SK-N-SH (cell line): ENCODE measurements around the gene TOM1L1. TPM values are rescaled to one million over a fixed set of nuclear protein-coding genes. Genes with fewer than 3 reads are reported as not detected.

ENCODE experiments used
- CTCF ChIA-PET: fragments of 300-600, 350-600 bp; formaldehyde crosslinking; extraction: SDS; loops from one replicate; lab custom pipeline; 2021; lab: Yijun Ruan, JAX
- POLR2A ChIA-PET: fragments of 350-600 bp; sonication (Branson Sonifier 250); formaldehyde crosslinking; extraction: SDS; loops from one replicate; lab custom pipeline; 2020; ENCODE audit warnings: antibody characterized with exemption, inconsistent platforms; lab: Yijun Ruan, JAX
- DNase-seq: peaks from one replicate; pipeline ENCODE4 v3.0.0; 2012
- H2AFZ ChIP-seq: fragments of 200-600 bp; sonication (generic); 2 replicates; pipeline ENCODE4 v1.8.1; 2016; ENCODE audit warnings: antibody characterized with exemption, mild to moderate bottlenecking, low read depth
- H3F3A ChIP-seq: fragments of 200-600 bp; sonication (generic); replicated peaks from 2 replicates; pipeline ENCODE3; 2016; ENCODE audit warnings: antibody characterized with exemption, mild to moderate bottlenecking; ENCODE audit not compliant: insufficient read depth
- H3K27ac ChIP-seq, 2 experiments: fragments of 200-500 bp in 1 of 2; fragments of 200-600 bp in 1 of 2; sonication (Bioruptor generic) in 1 of 2; sonication (generic), shearing (Covaris generic) in 1 of 2; 2 replicates each; pipeline versions ENCODE4 v1.5.1 to v1.6.1; 2014 to 2016; ENCODE audit warnings: low read depth in 2 of 2, inconsistent platforms in 1 of 2, low read length in 1 of 2, mild to moderate bottlenecking in 1 of 2, mixed read lengths in 1 of 2
- H3K27me3 ChIP-seq: fragments of 200-600 bp; sonication (generic), shearing (Covaris generic); 2 replicates; pipeline ENCODE4 v1.6.1; 2016; ENCODE audit warnings: mixed run types; ENCODE audit not compliant: insufficient read depth
- H3K36me3 ChIP-seq, 2 experiments: fragments of 200-500 bp in 1 of 2; fragments of 200-600 bp in 1 of 2; sonication (Bioruptor generic) in 1 of 2; sonication (generic) in 1 of 2; replicated peaks in 1 of 2; 2 replicates each; pipeline versions ENCODE3 to v1.5.1; 2014 to 2016; ENCODE audit warnings: low read length in 1 of 2, mild to moderate bottlenecking in 1 of 2; ENCODE audit not compliant: insufficient read depth in 2 of 2, control insufficient read depth in 1 of 2
- H3K4me1 ChIP-seq, 2 experiments: fragments of 200-500 bp in 1 of 2; fragments of 200-600 bp in 1 of 2; sonication (Bioruptor generic) in 1 of 2; sonication (generic), shearing (Covaris generic) in 1 of 2; 2 replicates each; pipeline versions ENCODE4 v1.5.1 to v1.6.1; 2014 to 2016; ENCODE audit warnings: low read depth in 1 of 2, low read length in 1 of 2, mixed run types in 1 of 2; ENCODE audit not compliant: insufficient read depth in 2 of 2, control insufficient read depth in 1 of 2
- H3K4me2 ChIP-seq: fragments of 200-600 bp; sonication (generic), shearing (Covaris generic); 2 replicates; pipeline ENCODE4 v1.6.1; 2017; ENCODE audit warnings: mixed run types
- H3K4me3 ChIP-seq, 2 experiments: fragments of 200-500 bp in 1 of 2; fragments of 200-600 bp in 1 of 2; sonication (Bioruptor generic) in 1 of 2; sonication (generic), shearing (Covaris generic) in 1 of 2; 2 replicates each; pipeline versions ENCODE4 v1.5.1 to v1.8.1; 2014 to 2016; ENCODE audit warnings: low read depth in 2 of 2, inconsistent platforms in 1 of 2, low read length in 1 of 2, mild to moderate bottlenecking in 1 of 2, mixed read lengths in 1 of 2, moderate library complexity in 1 of 2
- H3K79me2 ChIP-seq: fragments of 200-600 bp; sonication (generic); 2 replicates; pipeline ENCODE4 v1.8.1; 2017; ENCODE audit warnings: mild to moderate bottlenecking; ENCODE audit not compliant: insufficient read depth
- H3K9ac ChIP-seq: fragments of 200-600 bp; sonication (generic); 2 replicates; pipeline ENCODE4 v1.6.1; 2017; ENCODE audit warnings: mixed run types
- H3K9me2 ChIP-seq: fragments of 200-600 bp; sonication (generic); 2 replicates; pipeline ENCODE4 v1.6.1; 2017; ENCODE audit warnings: mixed run types
- H3K9me3 ChIP-seq: fragments of 200-600 bp; sonication (generic); 2 replicates; pipeline ENCODE4 v1.6.1; 2017; ENCODE audit warnings: mixed run types, mild to moderate bottlenecking, moderate library complexity
- H4K20me1 ChIP-seq: fragments of 200-600 bp; sonication (generic); 2 replicates; pipeline ENCODE4 v1.6.1; 2017; ENCODE audit warnings: mild to moderate bottlenecking, mixed run types; ENCODE audit not compliant: insufficient read depth
- CHD2 ChIP-seq: fragments of 150-350 bp; IDR thresholded peaks from 2 replicates; pipeline ENCODE4 v1.6.1; 2018; ENCODE audit warnings: low read length; ENCODE audit not compliant: partially characterized antibody
- ELF1 ChIP-seq: IDR thresholded peaks from 2 replicates; pipeline ENCODE4 v1.4.0; 2012
- FOSL2 ChIP-seq: IDR thresholded peaks from 2 replicates; pipeline ENCODE4 v1.4.0; 2012; ENCODE audit warnings: low read depth, mild to moderate bottlenecking, moderate library complexity, borderline replicate concordance
- FOXJ3 ChIP-seq: sonication (generic); formaldehyde crosslinking; IDR thresholded peaks from 2 replicates; pipeline ENCODE4 v1.5.1; 2020; ENCODE audit warnings: mild to moderate bottlenecking, missing genetic modification reagents
- GABPA ChIP-seq: IDR thresholded peaks from 2 replicates; pipeline ENCODE4 v1.4.0; 2012; ENCODE audit warnings: low read depth, mild to moderate bottlenecking
- MEF2A ChIP-seq: IDR thresholded peaks from 2 replicates; pipeline ENCODE4 v1.4.0; 2012; ENCODE audit warnings: low read depth, borderline replicate concordance
- NFIC ChIP-seq: IDR thresholded peaks from 2 replicates; pipeline ENCODE4 v1.4.0; 2012; ENCODE audit warnings: borderline replicate concordance
- NRF1 ChIP-seq: IDR thresholded peaks from 2 replicates; pipeline ENCODE4 v1.6.1; 2012; ENCODE audit warnings: low read depth, mild to moderate bottlenecking, low read length
- POLR2AphosphoS5 ChIP-seq: IDR thresholded peaks from 2 replicates; pipeline ENCODE4 v1.6.1; 2012; ENCODE audit warnings: low read depth, low read length
- RCOR1 ChIP-seq: fragments of 150-350 bp; IDR thresholded peaks from 2 replicates; pipeline ENCODE4 v1.6.1; 2017; ENCODE audit warnings: antibody characterized with exemption, low read length
- RFX5 ChIP-seq: IDR thresholded peaks from 2 replicates; pipeline ENCODE4 v1.6.1; 2012; ENCODE audit warnings: mild to moderate bottlenecking, improper control_type of control experiment, low read length
- TAF1 ChIP-seq: IDR thresholded peaks from 2 replicates; pipeline ENCODE4 v1.6.1; 2012; ENCODE audit warnings: low read depth, mild to moderate bottlenecking, low read length, moderate library complexity, borderline replicate concordance
- TCF12 ChIP-seq: IDR thresholded peaks from 2 replicates; pipeline ENCODE4 v1.4.0; 2012
- TEAD4 ChIP-seq: IDR thresholded peaks from 2 replicates; pipeline ENCODE4 v1.4.0; 2012; ENCODE audit warnings: mild to moderate bottlenecking, borderline replicate concordance; ENCODE audit not compliant: insufficient read depth
- YY1 ChIP-seq: IDR thresholded peaks from 2 replicates; pipeline ENCODE4 v1.4.0; 2012; ENCODE audit warnings: low read depth, mild to moderate bottlenecking
- WGBS: methylation state at CpG from one replicate; pipeline ENCODE4 v1.1.6; 2017; ENCODE audit warnings: low lambda C conversion rate; 5-methylcytosine and 5-hydroxymethylcytosine counted together
- polyA plus RNA-seq, 3 experiments: library from polyadenylated mRNA; depleted of rRNA; stranded (reverse); fragments of >200 nt; gene quantifications; 2 replicates each; pipeline ENCODE4 v1.2.3, GENCODE V29; 2012
- TF ChIP-seq, protein P1 (sequence below): fragments of 150-350 bp; IDR thresholded peaks from 2 replicates; pipeline ENCODE4 v1.6.1; 2017; ENCODE audit warnings: antibody characterized with exemption, low read length, low read depth, borderline replicate concordance
- TF ChIP-seq, protein P2 (sequence below): IDR thresholded peaks from 2 replicates; pipeline ENCODE4 v1.4.0; 2012; ENCODE audit warnings: low read depth, borderline replicate concordance

TOM1L1 gene
- polyA plus RNA-seq, 1 of the 3 experiments (the other 2 are of a cell fraction) = 46.5 TPM

DNA sequence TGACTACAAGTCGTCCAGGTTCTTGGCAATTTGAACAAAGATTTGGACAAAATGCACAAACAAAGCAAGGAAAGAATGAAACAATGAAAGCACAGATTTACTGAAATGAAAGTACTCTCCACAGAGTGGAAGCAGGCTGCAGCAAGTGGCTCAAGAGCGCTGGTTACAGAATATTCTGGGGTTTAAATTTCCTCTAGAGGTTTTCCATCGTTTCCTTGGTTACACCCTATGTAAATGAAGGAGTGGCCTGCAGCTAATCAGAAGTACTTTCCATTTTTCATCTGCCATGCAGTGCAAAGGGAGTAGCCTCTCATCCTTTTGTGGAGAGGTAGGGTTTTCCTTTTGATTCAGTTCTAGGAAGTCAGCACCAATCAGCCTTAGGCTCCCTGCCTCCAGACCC is 79.7 kb downstream of the TOM1L1 start:
- Histone ChIP-seq H4K20me1 (no peaks in the 10 kb centered on the region), H3K36me3 (peaks cover 2 to 16% of the 10 kb centered on the region in 2 experiments), H3K27me3 (no peaks in the 10 kb centered on the region), H3K4me3 (no peak overlapping the region), H3K4me2 (no peak overlapping the region), H3K9me3 (peaks cover 6% of the 10 kb centered on the region; the same call in 1 of the 2 replicates), H3F3A (peaks cover 14% of the 10 kb centered on the region), H3K9me2 (no peaks in the 10 kb centered on the region), H3K9ac (no peak overlapping the region), H3K4me1 (peaks cover 0 to 11% of the 10 kb centered on the region in 2 experiments; a peak in 2 of 4 replicates), H3K27ac (no peak overlapping the region), H3K79me2 (peaks cover 12% of the 10 kb centered on the region), H2AFZ (no peak overlapping the region)
- DNase-seq = no peak
- 89% methylated on average over 3 of the region's 3 CpGs for WGBS
- CTCF ChIA-PET = interaction anchor here (1.0 to 2.1 kb wide), 3 partner anchors 8 to 13 kb away, joined by 3 to 11 read pairs (median 6); no protein-coding TSS in a partner anchor
- POLR2A ChIA-PET = no interaction called here
- TF ChIP-seq FOXJ3 = no peak

DNA sequence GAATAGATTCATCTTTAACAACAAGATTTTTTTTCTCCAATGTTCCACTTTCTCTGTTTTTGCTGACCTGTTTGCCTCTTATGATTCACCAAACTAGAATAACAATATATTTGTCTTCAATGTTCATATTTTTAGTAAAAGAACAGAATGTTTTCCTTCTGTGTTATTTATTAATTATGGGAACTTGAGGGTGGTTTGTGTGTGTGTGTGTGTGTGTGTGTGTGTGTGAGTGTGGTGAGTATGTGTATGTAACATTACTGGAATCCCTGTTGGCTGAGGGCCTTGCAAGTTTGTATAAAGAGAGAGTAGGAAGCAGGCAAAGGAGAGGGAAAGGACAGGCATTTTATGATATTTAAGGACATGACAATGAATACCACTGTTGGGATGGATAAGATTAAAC is 81.7 kb downstream of the TOM1L1 start:
- Histone ChIP-seq H3K4me3 (no peak overlapping the region), H3K36me3 (peaks cover 10 to 16% of the 10 kb centered on the region in 2 experiments), H3K4me1 (peaks cover 0 to 15% of the 10 kb centered on the region in 2 experiments; a peak in 2 of 4 replicates), H4K20me1 (no peaks in the 10 kb centered on the region), H3K27ac (peak overlapping the region in 1 of 2 experiments; percentile 5; a peak in 1 of 4 replicates), H3K9ac (no peak overlapping the region), H3K27me3 (no peaks in the 10 kb centered on the region), H3K9me3 (peaks cover 6% of the 10 kb centered on the region; the same call in 1 of the 2 replicates), H3K9me2 (no peaks in the 10 kb centered on the region), H3K79me2 (peaks cover 8% of the 10 kb centered on the region), H3K4me2 (no peak overlapping the region), H3F3A (peaks cover 18% of the 10 kb centered on the region), H2AFZ (no peak overlapping the region)
- DNase-seq = no peak
- TF ChIP-seq RFX5 (no peak), YY1 (no peak), GABPA (no peak), CHD2 (no peak), ELF1 (no peak), RCOR1 (no peak), TCF12 (no peak), NFIC (no peak), POLR2AphosphoS5 (no peak), TAF1 (no peak), TEAD4 (no peak), NRF1 (no peak), MEF2A (no peak), FOSL2 (no peak)
- TF ChIP-seq, protein P1, sequence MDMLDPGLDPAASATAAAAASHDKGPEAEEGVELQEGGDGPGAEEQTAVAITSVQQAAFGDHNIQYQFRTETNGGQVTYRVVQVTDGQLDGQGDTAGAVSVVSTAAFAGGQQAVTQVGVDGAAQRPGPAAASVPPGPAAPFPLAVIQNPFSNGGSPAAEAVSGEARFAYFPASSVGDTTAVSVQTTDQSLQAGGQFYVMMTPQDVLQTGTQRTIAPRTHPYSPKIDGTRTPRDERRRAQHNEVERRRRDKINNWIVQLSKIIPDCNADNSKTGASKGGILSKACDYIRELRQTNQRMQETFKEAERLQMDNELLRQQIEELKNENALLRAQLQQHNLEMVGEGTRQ = no peak
- TF ChIP-seq, protein P2, sequence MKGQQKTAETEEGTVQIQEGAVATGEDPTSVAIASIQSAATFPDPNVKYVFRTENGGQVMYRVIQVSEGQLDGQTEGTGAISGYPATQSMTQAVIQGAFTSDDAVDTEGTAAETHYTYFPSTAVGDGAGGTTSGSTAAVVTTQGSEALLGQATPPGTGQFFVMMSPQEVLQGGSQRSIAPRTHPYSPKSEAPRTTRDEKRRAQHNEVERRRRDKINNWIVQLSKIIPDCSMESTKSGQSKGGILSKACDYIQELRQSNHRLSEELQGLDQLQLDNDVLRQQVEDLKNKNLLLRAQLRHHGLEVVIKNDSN = no peak
- ChIA-PET POLR2A (no interaction called here), CTCF (interaction anchor here (1.1 kb wide), 1 partner anchor 532 kb away, joined by 3 read pairs; no protein-coding TSS in a partner anchor)
